EH (cell line): ENCODE measurements around the gene MAPK8IP1.

Experiments
- DNase-seq: peaks from one replicate; pipeline ENCODE4 v3.0.0-alpha.2; 2015; ENCODE audit warnings: low read depth

MAPK8IP1 gene

GRCh38 chr11:45926536-45927331, 41.3 kb downstream of the MAPK8IP1 start:
- DNase-seq: no peak

GRCh38 chr11:45927332-45927683, 41.9 kb downstream of the MAPK8IP1 start:
- DNase-seq: no peak

- no peak for DNase-seq
Observed at GRCh38 chr11:45927684-45928413, 42.4 kb downstream of the MAPK8IP1 start.

- DNase-seq: no peak
Observed at GRCh38 chr11:45928535-45929215, 43.2 kb downstream of the MAPK8IP1 start.

- DNase-seq: peak; percentile 23
Observed at GRCh38 chr11:45929486-45930030, 44.1 kb downstream of the MAPK8IP1 start.

GRCh38 chr11:45930031-45930794, 44.8 kb downstream of the MAPK8IP1 start:
- DNase-seq: no peak

GRCh38 chr11:45930951-45931570, 45.6 kb downstream of the MAPK8IP1 start:
- no peak for DNase-seq

- no peak for DNase-seq
Observed at GRCh38 chr11:45931739-45932138, 46.3 kb downstream of the MAPK8IP1 start.

- no peak for DNase-seq
Observed at GRCh38 chr11:45932217-45932616, 46.8 kb downstream of the MAPK8IP1 start.

GRCh38 chr11:45933131-45933831, 47.8 kb downstream of the MAPK8IP1 start:
- DNase-seq: peak; percentile 53

- DNase-seq: no peak
Observed at GRCh38 chr11:45933846-45934579, 48.6 kb downstream of the MAPK8IP1 start.

- no peak for DNase-seq
Observed at GRCh38 chr11:45934580-45935318, 49.3 kb downstream of the MAPK8IP1 start.

GRCh38 chr11:45935349-45936064, 50.1 kb downstream of the MAPK8IP1 start:
- DNase-seq: no peak

GRCh38 chr11:45936511-45937054, 51.1 kb downstream of the MAPK8IP1 start:
- DNase-seq: no peak

- no peak for DNase-seq
Observed at GRCh38 chr11:45937916-45938315, 52.5 kb downstream of the MAPK8IP1 start.

- peak; percentile 25 for DNase-seq
Observed at GRCh38 chr11:45939836-45940235, 54.4 kb downstream of the MAPK8IP1 start.

GRCh38 chr11:45941285-45941684, 55.8 kb downstream of the MAPK8IP1 start:
- no peak for DNase-seq

GRCh38 chr11:45942381-45942780, 56.9 kb downstream of the MAPK8IP1 start:
- DNase-seq: no peak
